COLO829 (cell line): ENCODE data around the gene SS18L1.

Experiments used
- DNase-seq: peaks from one replicate; pipeline ENCODE4 v3.0.0; 2012; ENCODE audit warnings: low spot score

SS18L1 gene

GRCh38 chr20:62195736-62196135 lies 52.2 kb downstream of the SS18L1 start:
- no peak for DNase-seq

DNA sequence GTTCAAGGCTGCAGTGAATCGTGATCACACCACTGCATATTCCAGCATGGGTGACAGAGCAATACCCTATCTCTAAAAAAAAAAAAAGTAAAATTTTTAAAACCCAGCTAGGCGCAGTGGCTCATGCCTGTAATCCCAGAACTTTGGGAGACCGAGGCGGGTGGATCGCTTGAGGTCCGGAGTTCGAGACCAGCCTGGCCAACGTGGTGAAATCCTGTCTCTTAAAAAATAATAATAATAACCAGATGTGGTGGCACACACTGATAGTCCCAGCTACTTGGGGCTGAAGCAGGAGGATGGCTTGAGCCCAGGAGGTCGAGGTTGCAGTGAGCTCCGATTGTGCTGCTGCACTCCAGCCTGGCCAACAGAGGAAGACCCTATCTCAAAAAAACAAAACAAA lies 52.7 kb downstream of the SS18L1 start:
- DNase-seq = no peak

- no peak for DNase-seq
These were observed 53.7 kb downstream of the SS18L1 start for GRCh38 chr20:62197311-62197710.

GRCh38 chr20:62197801-62198200 lies 54.2 kb downstream of the SS18L1 start:
- DNase-seq = no peak

GRCh38 chr20:62198496-62198895 lies 54.9 kb downstream of the SS18L1 start:
- DNase-seq = no peak

GRCh38 chr20:62198931-62199330 lies 55.4 kb downstream of the SS18L1 start:
- DNase-seq = no peak

DNA sequence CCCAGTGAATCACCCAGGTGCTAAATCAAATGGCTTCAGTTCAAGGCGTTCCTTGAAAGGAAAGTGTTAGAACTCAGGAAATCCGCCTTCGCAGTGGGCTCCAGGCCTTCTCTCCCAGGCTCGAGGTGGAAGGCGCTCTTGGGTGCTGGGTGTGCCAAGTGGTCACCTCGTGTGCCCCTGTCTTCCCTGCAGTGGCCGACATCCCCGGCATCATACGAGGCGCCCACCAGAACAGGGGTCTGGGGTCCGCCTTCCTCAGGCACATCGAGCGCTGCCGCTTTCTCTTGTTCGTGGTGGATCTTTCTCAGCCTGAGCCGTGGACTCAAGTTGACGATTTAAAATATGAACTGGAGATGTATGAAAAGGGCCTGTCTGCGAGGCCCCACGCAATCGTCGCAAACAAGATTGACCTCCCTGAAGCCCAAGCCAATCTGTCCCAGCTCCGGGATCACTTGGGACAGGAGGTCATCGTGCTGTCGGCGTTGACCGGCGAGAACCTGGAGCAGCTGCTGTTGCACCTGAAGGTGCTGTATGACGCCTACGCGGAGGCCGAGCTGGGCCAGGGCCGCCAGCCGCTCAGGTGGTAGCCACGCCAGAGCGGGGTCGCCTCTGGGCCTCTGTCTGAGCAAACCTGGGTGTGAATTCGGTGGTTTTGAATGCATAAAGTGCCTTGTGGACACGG lies 57.1 kb downstream of the SS18L1 start:
- DNase-seq = no peak

GRCh38 chr20:62201173-62202082 lies 57.9 kb downstream of the SS18L1 start:
- no peak for DNase-seq

- DNase-seq = no peak
These were observed 58.5 kb downstream of the SS18L1 start for GRCh38 chr20:62202083-62202395.

- no peak for DNase-seq
These were observed 59.3 kb downstream of the SS18L1 start for GRCh38 chr20:62202676-62203377.

DNA sequence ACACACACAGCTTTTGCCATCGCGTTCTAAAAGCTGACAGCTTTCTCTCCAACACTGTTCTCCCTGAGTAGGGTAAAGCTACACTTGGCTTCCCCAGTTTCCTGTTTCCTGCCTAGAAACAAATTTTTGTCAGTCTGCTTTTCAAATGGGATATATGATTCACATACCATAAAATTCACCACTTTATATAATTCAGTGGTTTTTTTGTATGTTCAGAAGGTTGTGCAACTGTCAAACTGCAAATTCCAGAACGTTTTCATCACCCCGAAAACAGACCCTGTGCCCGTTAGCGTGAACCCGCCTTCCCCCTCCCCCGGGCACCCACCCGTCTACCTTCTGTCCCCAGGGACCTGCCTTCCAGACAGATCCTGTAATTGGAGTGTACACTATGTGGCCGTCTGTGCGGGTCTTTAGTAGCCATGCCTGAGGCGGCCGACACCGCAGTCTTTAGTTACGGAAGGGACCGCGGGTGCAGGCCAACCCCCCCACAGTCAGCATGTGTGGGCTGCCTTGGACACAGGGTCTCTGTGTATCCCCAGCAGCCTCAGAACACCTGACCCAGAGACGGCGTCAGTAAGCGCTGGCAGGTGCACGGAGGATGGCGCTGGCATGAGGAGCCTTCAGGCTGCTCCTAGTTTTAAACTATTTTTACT lies 59.9 kb downstream of the SS18L1 start:
- DNase-seq = no peak

DNA sequence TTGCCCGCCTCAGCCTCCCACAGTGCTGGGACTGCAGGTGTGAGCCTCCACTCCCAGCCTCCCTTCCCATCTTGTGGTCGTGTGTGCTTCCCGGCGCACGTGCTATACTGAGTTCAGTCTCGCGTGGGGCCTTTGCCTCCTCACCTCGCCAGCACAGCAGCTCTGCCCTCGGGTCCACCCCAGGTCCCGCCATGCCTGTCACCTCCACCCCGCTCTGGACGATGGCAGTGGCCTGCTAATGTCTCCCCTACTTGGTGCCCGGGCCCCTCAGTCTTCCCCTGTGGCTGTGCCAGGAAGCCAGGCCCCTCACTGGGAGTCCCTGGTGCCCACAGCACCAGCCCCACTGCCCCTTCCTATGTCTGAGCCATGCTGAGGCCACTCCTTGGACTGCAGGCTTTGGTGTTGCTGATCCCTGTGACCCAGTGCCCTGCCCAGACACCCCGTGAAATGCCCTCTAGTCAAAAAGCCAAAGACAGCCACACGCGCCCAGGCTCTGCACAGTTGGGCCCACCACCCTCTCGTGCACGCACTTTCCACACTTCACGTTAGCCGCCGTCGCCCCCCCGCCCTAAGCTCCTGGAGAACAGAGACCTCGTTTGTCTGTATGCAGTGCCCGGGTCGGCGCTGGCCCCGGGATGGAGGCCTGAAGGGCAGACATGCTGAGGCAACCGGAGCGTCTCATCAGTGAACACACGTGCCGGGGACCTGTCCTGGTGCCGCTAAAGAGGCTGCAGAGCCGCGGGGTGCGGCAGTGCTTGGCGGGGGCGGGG lies 62.2 kb downstream of the SS18L1 start:
- DNase-seq = no peak

- no peak for DNase-seq
These were observed 62.8 kb downstream of the SS18L1 start for GRCh38 chr20:62206388-62206775.

GRCh38 chr20:62208061-62208794 lies 64.7 kb downstream of the SS18L1 start:
- no peak for DNase-seq

- no peak for DNase-seq
These were observed 65.5 kb downstream of the SS18L1 start for GRCh38 chr20:62208795-62209755.

- no peak for DNase-seq
These were observed 66.4 kb downstream of the SS18L1 start for GRCh38 chr20:62209850-62210495.

- DNase-seq = no peak
These were observed 66.9 kb downstream of the SS18L1 start for GRCh38 chr20:62210496-62210855.

DNA sequence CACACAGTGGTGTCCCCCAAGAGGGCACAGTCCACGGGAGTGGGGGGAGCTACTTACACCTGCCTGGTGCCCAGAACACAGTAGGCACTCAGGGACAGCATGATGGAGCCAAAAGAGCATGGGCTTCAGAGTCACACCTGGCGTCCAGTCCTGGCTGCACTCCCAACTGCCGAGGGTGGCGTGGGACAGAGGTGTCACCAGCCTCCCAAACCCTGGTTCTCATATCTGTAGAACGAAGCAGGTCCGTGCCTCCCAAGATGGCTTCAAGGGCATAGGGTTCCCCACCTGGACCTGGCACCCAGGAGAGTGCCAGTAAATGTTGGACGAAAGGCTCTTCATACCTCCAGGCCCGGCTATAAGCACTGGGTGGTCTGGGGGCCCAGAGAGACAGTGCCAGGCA lies 67.6 kb downstream of the SS18L1 start:
- DNase-seq = no peak

GRCh38 chr20:62211769-62212288 lies 68.3 kb downstream of the SS18L1 start:
- DNase-seq = no peak
